Endothelial cell of umbilical vein (primary cell): ENCODE results near the gene OR6V1.

Source experiments
- CTCF ChIP-seq, 2 donors: IDR thresholded peaks; 1 replicate in 1 of 2; 2 replicates in 1 of 2; pipeline ENCODE4 v1.5.1; 2011; ENCODE audit warnings: low read length in 2 of 2, mild to moderate bottlenecking in 2 of 2, moderate library complexity in 2 of 2, control low read depth in 1 of 2, inconsistent platforms in 1 of 2, low read depth in 1 of 2; ENCODE audit not compliant: insufficient read depth in 1 of 2; ENCODE audit errors: extremely low read depth in 1 of 2
- EZH2 ChIP-seq: IDR thresholded peaks from 2 replicates; pipeline ENCODE4 v1.6.1; 2012; ENCODE audit warnings: borderline replicate concordance, low read depth, mild to moderate bottlenecking, moderate library complexity, low read length, inconsistent platforms; ENCODE audit not compliant: severe bottlenecking
- FOS ChIP-seq: IDR thresholded peaks from 2 replicates; pipeline ENCODE4 v1.6.1; 2011; ENCODE audit warnings: mild to moderate bottlenecking, low read length, moderate library complexity, borderline replicate concordance; ENCODE audit not compliant: insufficient read depth
- GATA2 ChIP-seq: IDR thresholded peaks from 2 replicates; pipeline ENCODE4 v1.7.0; 2011; ENCODE audit warnings: low read depth, mild to moderate bottlenecking, moderate library complexity, mixed read lengths, low read length; ENCODE audit not compliant: insufficient read length, insufficient read depth
- MYC ChIP-seq: IDR thresholded peaks from one replicate; pipeline ENCODE4 v1.6.1; 2011; ENCODE audit warnings: mild to moderate bottlenecking, low read depth, low read length
- POLR2A ChIP-seq: IDR thresholded peaks from 2 replicates; pipeline ENCODE4 v1.6.1; 2012; ENCODE audit warnings: low read depth, mild to moderate bottlenecking, control low read depth, low read length
- POLR2AphosphoS5 ChIP-seq: IDR thresholded peaks from 2 replicates; pipeline ENCODE4 v1.6.1; 2012; ENCODE audit warnings: low read depth, mild to moderate bottlenecking, control low read depth, low read length, moderate library complexity; ENCODE audit not compliant: insufficient read depth
- TF ChIP-seq, protein P1 (sequence below): IDR thresholded peaks from 2 replicates; pipeline ENCODE4 v1.6.1; 2011; ENCODE audit not compliant: insufficient read depth, insufficient read length

DNA sequence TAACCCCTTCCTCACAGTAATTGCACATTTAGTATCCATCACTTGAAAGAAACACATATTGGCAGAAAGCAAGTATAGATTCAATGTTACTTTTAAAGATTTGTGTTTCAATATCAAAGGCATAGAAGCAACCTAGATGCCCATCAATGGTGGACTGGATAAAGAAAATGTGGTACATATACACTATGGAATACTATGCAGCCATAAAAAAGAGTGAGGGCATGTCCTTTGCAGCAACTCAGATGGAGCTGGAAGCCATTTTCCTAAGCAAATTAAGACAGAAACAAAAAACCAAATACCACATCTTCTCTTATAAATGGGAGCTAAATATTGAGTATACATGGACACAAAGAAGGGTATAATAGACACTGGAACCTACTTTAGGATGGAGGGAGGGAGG is 3.6 kb downstream of the OR6V1 start:
- TF ChIP-seq EZH2 (no peak), POLR2A (no peak), CTCF (IDR thresholded peaks at IDR 0.05; ENCODE audit: extremely low read depth in 1 of 2, insufficient read depth in 1 of 2, low read depth in 1 of 2, low read length in 2 of 2) (no peak), MYC (no peak), POLR2AphosphoS5 (no peak), FOS (no peak), GATA2 (no peak)
- TF ChIP-seq, protein P1, sequence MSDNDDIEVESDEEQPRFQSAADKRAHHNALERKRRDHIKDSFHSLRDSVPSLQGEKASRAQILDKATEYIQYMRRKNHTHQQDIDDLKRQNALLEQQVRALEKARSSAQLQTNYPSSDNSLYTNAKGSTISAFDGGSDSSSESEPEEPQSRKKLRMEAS: no peak
